Liver (tissue), 9 donors: ENCODE measurements around the gene ARHGAP33. TPM values are rescaled to one million over a fixed set of nuclear protein-coding genes. Genes with fewer than 3 reads are reported as not detected.
"Not testable (repeated sequence)": the region's sequence is repeated elsewhere in the genome, so short reads cannot be mapped to it uniquely, and the experiment has no call there.

Experiments used
- DNase-seq: peaks from one replicate; pipeline ENCODE4 v3.0.0-alpha.2; 2017; ENCODE audit warnings: low spot score
- H3K27ac ChIP-seq, 2 donors: one replicate each; pipeline ENCODE4 v1.7.0; 2013; ENCODE audit warnings: inconsistent platforms in 2 of 2, low read length in 2 of 2, control low read depth in 1 of 2, low read depth in 1 of 2, mild to moderate bottlenecking in 1 of 2
- H3K27me3 ChIP-seq, 4 donors: one replicate each; pipeline versions ENCODE4 v1.6.1 to v1.7.0; 2013; ENCODE audit warnings: low read length in 3 of 4, inconsistent platforms in 1 of 4, mild to moderate bottlenecking in 1 of 4, moderate library complexity in 1 of 4; ENCODE audit not compliant: control insufficient read depth in 4 of 4, insufficient read depth in 4 of 4
- H3K36me3 ChIP-seq, 4 donors: one replicate each; pipeline versions ENCODE4 v1.6.1 to v1.7.0; 2013; ENCODE audit warnings: low read length in 3 of 4, mild to moderate bottlenecking in 3 of 4, low read depth in 1 of 4, moderate library complexity in 1 of 4; ENCODE audit not compliant: control insufficient read depth in 4 of 4, insufficient read depth in 3 of 4
- H3K4me1 ChIP-seq, 4 donors: one replicate each; pipeline versions ENCODE4 v1.6.1 to v1.7.0; 2013; ENCODE audit warnings: low read length in 3 of 4, mild to moderate bottlenecking in 3 of 4, moderate library complexity in 1 of 4; ENCODE audit not compliant: control insufficient read depth in 4 of 4, insufficient read depth in 4 of 4
- H3K4me3 ChIP-seq, 3 donors: one replicate each; pipeline versions ENCODE4 v1.6.1 to v1.7.0; 2013; ENCODE audit warnings: low read length in 3 of 3, control low read depth in 1 of 3, low read depth in 1 of 3, mild to moderate bottlenecking in 1 of 3
- H3K9ac ChIP-seq, 2 donors: one replicate each; pipeline ENCODE4 v1.7.0; 2013; ENCODE audit warnings: low read length in 2 of 2, mild to moderate bottlenecking in 2 of 2, moderate library complexity in 2 of 2, control low read depth in 1 of 2, low read depth in 1 of 2
- H3K9me3 ChIP-seq, 4 donors: one replicate each; pipeline versions ENCODE4 v1.6.1 to v1.7.0; 2013; ENCODE audit warnings: low read length in 3 of 4; ENCODE audit not compliant: control insufficient read depth in 4 of 4
- EGR1 ChIP-seq, 2 donors: IDR thresholded peaks; 2 replicates each; pipeline ENCODE4 v1.6.1; 2016 to 2018; ENCODE audit warnings: antibody characterized with exemption in 2 of 2, low read depth in 2 of 2
- FOXA2 ChIP-seq: IDR thresholded peaks from 2 replicates; pipeline ENCODE4 v1.6.1; 2016; ENCODE audit warnings: antibody characterized with exemption
- YY1 ChIP-seq: IDR thresholded peaks from 2 replicates; pipeline ENCODE4 v1.6.1; 2016; ENCODE audit warnings: antibody characterized with exemption, mild to moderate bottlenecking
- WGBS: extraction: QIAGEN DNeasy Blood & Tissue Kit; methylation state at CpG from one replicate; pipeline ENCODE4 v1.1.7; 2013; 5-methylcytosine and 5-hydroxymethylcytosine counted together
- polyA plus RNA-seq, 2 donors: library from polyadenylated mRNA; stranded (reverse) in 1 of 2; unstranded in 1 of 2; fragments of 200-250 nt in 1 of 2; fragments of >200 nt in 1 of 2; fragmentation: Nextera tagmentation in 1 of 2; extraction: Ambion mirVana in 1 of 2; gene quantifications; one replicate each; pipeline versions ENCODE4 v1.2.1 to v1.2.3, GENCODE V29; 2013 to 2015
- total RNA-seq, 2 donors: library from RNA; depleted of rRNA; stranded (reverse); fragments of >200 nt; gene quantifications; one replicate each; pipeline ENCODE4 v1.2.3, GENCODE V29; 2014
- donor health status: healthy.
- donor health status: healthy.
- donor health status: healthy.
- donor health status: healthy.
- donor health status: healthy.

Gene ARHGAP33
- total and polyA plus RNA-seq, 4 donors: 0.85 to 10.1 (median 1.8) TPM

DNA sequence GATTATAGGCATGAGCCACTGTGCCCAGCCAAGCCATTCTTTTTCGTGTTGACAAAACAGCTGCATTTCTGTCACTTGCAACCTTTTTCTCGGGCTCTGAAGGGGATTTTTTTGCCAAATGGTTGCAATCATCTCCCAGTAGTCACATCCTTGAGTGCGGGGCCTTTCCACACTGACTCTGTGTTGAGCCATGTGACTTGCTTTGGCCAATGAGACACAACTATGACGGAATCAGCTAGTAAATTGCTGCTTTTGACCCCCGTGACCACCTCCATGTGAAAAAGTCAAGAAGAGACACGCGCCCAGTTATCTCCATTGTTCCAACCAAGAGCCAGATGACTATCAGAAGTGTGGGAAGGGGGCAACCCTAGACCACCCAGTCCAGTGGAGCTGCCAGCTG, 58.6 kb downstream of the ARHGAP33 start:
- no peak for DNase-seq
- H3K36me3 ChIP-seq: no peaks in the 10 kb centered on the region
- H3K4me3 ChIP-seq: no peak overlapping the region
- H3K9me3 ChIP-seq: peaks cover 0 to 2% (median under 1%) of the 10 kb centered on the region in 4 donors
- H3K9ac ChIP-seq: no peak overlapping the region
- no peak for TF ChIP-seq FOXA2
- TF ChIP-seq EGR1 (IDR thresholded peaks at IDR 0.05; ENCODE audit: low read depth in 2 of 2): no peak
- TF ChIP-seq YY1: no peak
- H3K27ac ChIP-seq: no peak overlapping the region
- peaks cover 0 to 4% (median 2%) of the 10 kb centered on the region in 4 donors for H3K27me3 ChIP-seq
- 51% methylated on average over 7 of the region's 7 CpGs for WGBS
- no peaks in the 10 kb centered on the region for H3K4me1 ChIP-seq

DNA sequence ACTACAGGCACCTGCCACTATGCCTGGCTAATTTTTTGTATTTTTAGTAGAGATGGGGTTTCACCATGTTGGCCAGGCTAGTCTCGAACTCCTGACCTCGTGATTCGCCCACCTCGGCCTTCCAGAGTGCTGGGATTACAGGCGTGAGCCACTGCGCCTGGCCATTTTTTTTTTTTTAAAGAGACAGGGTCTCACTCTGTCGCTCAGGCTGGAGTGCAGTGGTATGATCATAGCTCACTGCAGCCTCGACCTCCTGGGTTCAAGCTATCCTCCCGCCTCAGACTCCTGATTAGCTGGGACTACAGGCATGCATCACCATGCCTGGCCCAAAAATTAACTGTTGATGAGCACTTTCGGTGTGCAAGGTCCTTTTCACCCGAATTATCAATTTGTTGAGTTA, 60.7 kb downstream of the ARHGAP33 start:
- H3K4me3 ChIP-seq, H3K9ac ChIP-seq, H3K27ac ChIP-seq, H3K36me3 ChIP-seq, H3K4me1 ChIP-seq, DNase-seq, H3K27me3 ChIP-seq, H3K9me3 ChIP-seq: not testable (repeated sequence)
- WGBS: 51% methylated on average over 11 of the region's 11 CpGs

Other genes with a start within 250 kb of the ARHGAP33 start
- gene SBSN, start 247.3 kb upstream of the ARHGAP33 start, total RNA-seq: not detected
- not detected for gene SBSN, start 247.3 kb upstream of the ARHGAP33 start, polyA plus RNA-seq
- gene GAPDHS, start 242.1 kb upstream of the ARHGAP33 start, total RNA-seq: not detected
- not detected for gene GAPDHS, start 242.1 kb upstream of the ARHGAP33 start, polyA plus RNA-seq
- 10 to 100 TPM; 18.1 to 28.0 TPM for gene TMEM147, start 229.9 kb upstream of the ARHGAP33 start, total RNA-seq
- gene TMEM147, start 229.9 kb upstream of the ARHGAP33 start, polyA plus RNA-seq: 10 to 100 TPM; 61.3 to 97.4 TPM
- gene ATP4A, start 211.9 kb upstream of the ARHGAP33 start, total RNA-seq: not detected
- not detected for gene ATP4A, start 211.9 kb upstream of the ARHGAP33 start, polyA plus RNA-seq
- not detected for gene PMIS2, start 189.4 kb upstream of the ARHGAP33 start, total RNA-seq
- gene PMIS2, start 189.4 kb upstream of the ARHGAP33 start, polyA plus RNA-seq: not detected
- gene HAUS5, start 162.8 kb upstream of the ARHGAP33 start, total RNA-seq: 1 to 10 TPM; 2.5 to 7.3 TPM
- 1 to 10 TPM; 1.9 to 2.2 TPM for gene HAUS5, start 162.8 kb upstream of the ARHGAP33 start, polyA plus RNA-seq
- gene RBM42, start 146.5 kb upstream of the ARHGAP33 start, total RNA-seq: 10 to 100 TPM; 20.1 TPM
- gene RBM42, start 146.5 kb upstream of the ARHGAP33 start, polyA plus RNA-seq: 10 to 100 TPM; 17.8 to 34.7 TPM
- under 1 TPM; 0.17 to 0.70 TPM for gene ETV2, start 133.8 kb upstream of the ARHGAP33 start, total RNA-seq
- 1 to 10 TPM; 1.6 to 1.8 TPM for gene ETV2, start 133.8 kb upstream of the ARHGAP33 start, polyA plus RNA-seq
- gene COX6B1, start 127.2 kb upstream of the ARHGAP33 start, total RNA-seq: 100 to 1,000 TPM; 139 to 191 TPM
- gene COX6B1, start 127.2 kb upstream of the ARHGAP33 start, polyA plus RNA-seq: 100 to 1,000 TPM; 451 to 518 TPM
- gene UPK1A, start 109.0 kb upstream of the ARHGAP33 start, total RNA-seq: under 1 TPM in 1 of 2 donors, not detected in 1; 0.56 TPM
- under 1 TPM in 1 of 2 donors, not detected in 1; 0.10 TPM for gene UPK1A, start 109.0 kb upstream of the ARHGAP33 start, polyA plus RNA-seq
- not detected for gene ZBTB32, start 71.0 kb upstream of the ARHGAP33 start, total RNA-seq
- under 1 TPM in 1 of 2 donors, not detected in 1; 0.47 TPM for gene ZBTB32, start 71.0 kb upstream of the ARHGAP33 start, polyA plus RNA-seq
- 10 to 100 TPM in 1 of 2 donors, 1 to 10 TPM in 1; 6.3 to 12.1 TPM for gene KMT2B, start 57.6 kb upstream of the ARHGAP33 start, total RNA-seq
- 10 to 100 TPM in 1 of 2 donors, 1 to 10 TPM in 1; 3.7 to 10.3 TPM for gene KMT2B, start 57.6 kb upstream of the ARHGAP33 start, polyA plus RNA-seq
- gene IGFLR1, start 33.1 kb upstream of the ARHGAP33 start, total RNA-seq: 10 to 100 TPM in 1 of 2 donors, 1 to 10 TPM in 1; 7.0 to 11.2 TPM
- 10 to 100 TPM; 51.1 to 59.7 TPM for gene IGFLR1, start 33.1 kb upstream of the ARHGAP33 start, polyA plus RNA-seq
- 10 to 100 TPM in 1 of 2 donors, 1 to 10 TPM in 1; 4.5 to 14.8 TPM for gene U2AF1L4, start 30.1 kb upstream of the ARHGAP33 start, total RNA-seq
- gene U2AF1L4, start 30.1 kb upstream of the ARHGAP33 start, polyA plus RNA-seq: 10 to 100 TPM; 12.0 to 36.5 TPM
- 1 to 10 TPM; 7.4 to 7.7 TPM for gene PSENEN, start 29.9 kb upstream of the ARHGAP33 start, total RNA-seq
- 10 to 100 TPM; 33.8 to 58.1 TPM for gene PSENEN, start 29.9 kb upstream of the ARHGAP33 start, polyA plus RNA-seq
- 1 to 10 TPM; 2.6 to 7.0 TPM for gene LIN37, start 27.0 kb upstream of the ARHGAP33 start, total RNA-seq
- 1 to 10 TPM; 5.8 to 6.3 TPM for gene LIN37, start 27.0 kb upstream of the ARHGAP33 start, polyA plus RNA-seq
- 1 to 10 TPM; 2.7 to 4.4 TPM for gene HSPB6, start 18.5 kb upstream of the ARHGAP33 start, total RNA-seq
- 10 to 100 TPM in 1 of 2 donors, 1 to 10 TPM in 1; 6.9 to 17.7 TPM for gene HSPB6, start 18.5 kb upstream of the ARHGAP33 start, polyA plus RNA-seq
- 1 to 10 TPM; 2.1 to 4.5 TPM for gene PROSER3, start 17.4 kb upstream of the ARHGAP33 start, total RNA-seq
- gene PROSER3, start 17.4 kb upstream of the ARHGAP33 start, polyA plus RNA-seq: 1 to 10 TPM; 2.4 to 3.1 TPM
- 100 to 1,000 TPM in 1 of 2 donors, 10 to 100 TPM in 1; 56.4 to 116 TPM for gene PRODH2, start 37.3 kb downstream of the ARHGAP33 start, total RNA-seq
- 100 to 1,000 TPM; 112 to 156 TPM for gene PRODH2, start 37.3 kb downstream of the ARHGAP33 start, polyA plus RNA-seq
- gene NPHS1, start 76.9 kb downstream of the ARHGAP33 start, total RNA-seq: under 1 TPM in 1 of 2 donors, not detected in 1; under 0.01 TPM
- not detected for gene NPHS1, start 76.9 kb downstream of the ARHGAP33 start, polyA plus RNA-seq
- gene KIRREL2, start 81.3 kb downstream of the ARHGAP33 start, total RNA-seq: not detected
- gene KIRREL2, start 81.3 kb downstream of the ARHGAP33 start, polyA plus RNA-seq: not detected
- gene APLP1, start 93.0 kb downstream of the ARHGAP33 start, total RNA-seq: under 1 TPM in 1 of 2 donors, not detected in 1; 0.08 TPM
- under 1 TPM; 0.16 to 0.51 TPM for gene APLP1, start 93.0 kb downstream of the ARHGAP33 start, polyA plus RNA-seq
- 1 to 10 TPM; 1.3 to 2.4 TPM for gene NFKBID, start 125.0 kb downstream of the ARHGAP33 start, total RNA-seq
- gene NFKBID, start 125.0 kb downstream of the ARHGAP33 start, polyA plus RNA-seq: 1 to 10 TPM in 1 of 2 donors, under 1 TPM in 1; 0.66 to 1.2 TPM
- gene HCST, start 127.0 kb downstream of the ARHGAP33 start, total RNA-seq: 1 to 10 TPM; 2.0 to 3.1 TPM
- 10 to 100 TPM in 1 of 2 donors, 1 to 10 TPM in 1; 4.6 to 13.3 TPM for gene HCST, start 127.0 kb downstream of the ARHGAP33 start, polyA plus RNA-seq
- gene TYROBP, start 132.7 kb downstream of the ARHGAP33 start, total RNA-seq: 10 to 100 TPM; 26.8 to 37.6 TPM
- gene TYROBP, start 132.7 kb downstream of the ARHGAP33 start, polyA plus RNA-seq: 10 to 100 TPM; 43.8 to 89.6 TPM
- gene LRFN3, start 160.8 kb downstream of the ARHGAP33 start, total RNA-seq: 1 to 10 TPM in 1 of 2 donors, under 1 TPM in 1; 0.89 to 1.9 TPM
- gene LRFN3, start 160.8 kb downstream of the ARHGAP33 start, polyA plus RNA-seq: 1 to 10 TPM; 2.2 to 8.4 TPM
- 10 to 100 TPM in 1 of 2 donors, 1 to 10 TPM in 1; 8.4 to 28.4 TPM for gene SDHAF1, start 219.6 kb downstream of the ARHGAP33 start, total RNA-seq
- gene SDHAF1, start 219.6 kb downstream of the ARHGAP33 start, polyA plus RNA-seq: 10 to 100 TPM; 16.0 to 21.7 TPM
- 1 to 10 TPM; 1.8 to 4.4 TPM for gene SYNE4, start 233.2 kb downstream of the ARHGAP33 start, total RNA-seq
- 1 to 10 TPM; 4.3 to 5.7 TPM for gene SYNE4, start 233.2 kb downstream of the ARHGAP33 start, polyA plus RNA-seq
- gene ALKBH6, start 238.6 kb downstream of the ARHGAP33 start, total RNA-seq: 1 to 10 TPM; 6.3 to 8.3 TPM
- gene ALKBH6, start 238.6 kb downstream of the ARHGAP33 start, polyA plus RNA-seq: 10 to 100 TPM in 1 of 2 donors, 1 to 10 TPM in 1; 9.3 to 11.8 TPM